Lower leg skin (tissue), 3 donors: ENCODE data around the gene HCLS1.

Experiments
- CTCF ChIP-seq, 3 donors: fragments of 450-650 bp; IDR thresholded peaks; one replicate each; pipeline ENCODE4 v1.5.1; 2016; ENCODE audit warnings: antibody characterized with exemption in 3 of 3, mild to moderate bottlenecking in 3 of 3, moderate library complexity in 2 of 3
- POLR2A ChIP-seq, 2 donors: fragments of 450-650 bp; IDR thresholded peaks; one replicate each; pipeline ENCODE4 v1.6.1; 2016 to 2017; ENCODE audit warnings: antibody characterized with exemption in 2 of 2, mild to moderate bottlenecking in 1 of 2, moderate library complexity in 1 of 2

GRCh38 chr3:121654493-121655385, 6.0 kb downstream of the HCLS1 start:
- TF ChIP-seq CTCF (IDR thresholded peaks at IDR 0.05) (no peak), POLR2A (IDR thresholded peaks at IDR 0.05) (no peak)
